Small intestine (tissue), 7 donors: Measurements from ENCODE around the gene GCNT1. TPM values are rescaled to one million over a fixed set of nuclear protein-coding genes. Genes with fewer than 3 reads are reported as not detected.

Source experiments
- DNase-seq, 2 donors: peaks; one replicate each; pipeline versions ENCODE4 v3.0.0 to v3.0.0-alpha.2; 2013
- FAIRE-seq: peaks from 2 replicates; lab custom pipeline; 2012; peaks lifted over from hg19 to GRCh38; lab: Jason Lieb, UNC
- H3K27ac ChIP-seq, 3 donors: one replicate each; pipeline ENCODE4 v1.5.1; 2013; ENCODE audit warnings: low read length in 2 of 3, mild to moderate bottlenecking in 2 of 3, control low read depth in 1 of 3, inconsistent platforms in 1 of 3, low read depth in 1 of 3, moderate library complexity in 1 of 3
- H3K27me3 ChIP-seq, 3 donors: one replicate each; pipeline ENCODE4 v1.6.1; 2013; ENCODE audit warnings: low read length in 3 of 3, inconsistent platforms in 1 of 3; ENCODE audit not compliant: control insufficient read depth in 3 of 3, insufficient read depth in 3 of 3
- H3K36me3 ChIP-seq, 3 donors: one replicate each; pipeline ENCODE4 v1.6.1; 2013; ENCODE audit warnings: low read length in 3 of 3, inconsistent platforms in 1 of 3, low read depth in 1 of 3, mild to moderate bottlenecking in 1 of 3, moderate library complexity in 1 of 3; ENCODE audit not compliant: control insufficient read depth in 3 of 3, insufficient read depth in 2 of 3
- H3K4me1 ChIP-seq, 3 donors: one replicate each; pipeline ENCODE4 v1.6.1; 2013; ENCODE audit warnings: low read length in 2 of 3, inconsistent platforms in 1 of 3, low read depth in 1 of 3, mild to moderate bottlenecking in 1 of 3, moderate library complexity in 1 of 3; ENCODE audit not compliant: control insufficient read depth in 3 of 3, insufficient read depth in 2 of 3
- H3K4me3 ChIP-seq, 3 donors: one replicate each; pipeline ENCODE4 v1.5.1; 2013; ENCODE audit warnings: low read length in 3 of 3, control low read depth in 1 of 3, inconsistent platforms in 1 of 3, low read depth in 1 of 3, mild to moderate bottlenecking in 1 of 3, moderate library complexity in 1 of 3
- H3K9me3 ChIP-seq, 2 donors: one replicate each; pipeline ENCODE4 v1.6.1; 2013; ENCODE audit warnings: low read depth in 1 of 2, low read length in 1 of 2; ENCODE audit not compliant: control insufficient read depth in 2 of 2, insufficient read depth in 1 of 2
- WGBS, 3 donors: extraction: QIAGEN DNeasy Blood & Tissue Kit; methylation state at CpG; one replicate each; pipeline ENCODE4 v1.1.7; 2013; 5-methylcytosine and 5-hydroxymethylcytosine counted together
- polyA plus RNA-seq, 4 donors: library from polyadenylated mRNA; stranded (reverse) in 3 of 4; unstranded in 1 of 4; fragments of 200-250 nt in 3 of 4; fragments of 120-200 nt in 1 of 4; gene quantifications; one replicate each; pipeline versions ENCODE4 v1.2.1 to v1.2.3, GENCODE V29; 2013
- donor health status: healthy with polysubstance abuse.
- donor health status: control.
- donor health status: control.
- donor health status: Bipolar disorder and iron deficiency.
- donor health status: healthy.

GCNT1 gene
- polyA plus RNA-seq, 4 donors: 7.0 to 170 (median 31.5) TPM

GRCh38 chr9:76537150-76537646, 78.2 kb downstream of the GCNT1 start:
- no peak for DNase-seq
- H3K4me3 ChIP-seq: no peak overlapping the region
- H3K9me3 ChIP-seq: no peaks in the 10 kb centered on the region
- FAIRE-seq: no peak
- no peaks in the 10 kb centered on the region for H3K27me3 ChIP-seq
- peaks cover 0 to 4% (median 2%) of the 10 kb centered on the region in 3 donors for H3K4me1 ChIP-seq
- no peak overlapping the region for H3K27ac ChIP-seq
- H3K36me3 ChIP-seq: no peaks in the 10 kb centered on the region
- WGBS, 3 donors: 15 to 47% (median 37%) methylated on average over 9 of the region's 9 CpGs

- Histone ChIP-seq H3K27ac (no peak overlapping the region), H3K4me1 (peaks cover 0 to 2% (median under 1%) of the 10 kb centered on the region in 3 donors), H3K27me3 (no peaks in the 10 kb centered on the region), H3K36me3 (no peaks in the 10 kb centered on the region), H3K9me3 (no peaks in the 10 kb centered on the region), H3K4me3 (no peak overlapping the region)
- FAIRE-seq (no peak), DNase-seq (peak in 1 of 2 donors; percentile 11)
- 36 to 60% (median 37%) methylated on average over 1 of the region's 1 CpG for WGBS, 3 donors
Measured at GRCh38 chr9:76539180-76539579, 80.2 kb downstream of the GCNT1 start.

- Histone ChIP-seq H3K27me3 (no peaks in the 10 kb centered on the region), H3K27ac (no peak overlapping the region), H3K9me3 (no peaks in the 10 kb centered on the region), H3K4me1 (no peaks in the 10 kb centered on the region), H3K4me3 (no peak overlapping the region), H3K36me3 (no peaks in the 10 kb centered on the region)
- DNase-seq (no peak), FAIRE-seq (no peak)
- WGBS, 3 donors: 86 to 93% (median 90%) methylated on average over 5 of the region's 5 CpGs
Measured at GRCh38 chr9:76542360-76542759, 83.4 kb downstream of the GCNT1 start.

- DNase-seq: peak; percentile 36 to 46
- Histone ChIP-seq H3K36me3 (peaks cover 0 to 2% (median 0%) of the 10 kb centered on the region in 3 donors), H3K27me3 (no peaks in the 10 kb centered on the region), H3K9me3 (no peaks in the 10 kb centered on the region), H3K27ac (no peak overlapping the region), H3K4me1 (peaks cover 0 to 1% (median 0%) of the 10 kb centered on the region in 3 donors), H3K4me3 (no peak overlapping the region)
- 53 to 67% (median 58%) methylated on average over 2 of the region's 2 CpGs for WGBS, 3 donors
- no peak for FAIRE-seq
Measured at GRCh38 chr9:76545191-76545590, 86.2 kb downstream of the GCNT1 start.

- Histone ChIP-seq H3K4me3 (no peak overlapping the region), H3K4me1 (peaks cover 0 to 14% (median 6%) of the 10 kb centered on the region in 3 donors), H3K27ac (no peak overlapping the region), H3K9me3 (peaks cover 0 to 4% of the 10 kb centered on the region in 2 donors), H3K27me3 (no peaks in the 10 kb centered on the region), H3K36me3 (peaks cover 0 to 2% (median 0%) of the 10 kb centered on the region in 3 donors)
- WGBS, 3 donors: 26 to 70% (median 45%) methylated on average over 1 of the region's 1 CpG
- DNase-seq (peak; percentile 48 to 69), FAIRE-seq (peak; percentile 57)
Measured at GRCh38 chr9:76552181-76552580, 93.2 kb downstream of the GCNT1 start.

GRCh38 chr9:76552751-76553455, 93.9 kb downstream of the GCNT1 start:
- Histone ChIP-seq H3K9me3 (peaks cover 0 to 4% of the 10 kb centered on the region in 2 donors), H3K27me3 (no peaks in the 10 kb centered on the region), H3K4me1 (peaks cover 0 to 14% (median 6%) of the 10 kb centered on the region in 3 donors), H3K36me3 (peaks cover 0 to 2% (median 0%) of the 10 kb centered on the region in 3 donors), H3K27ac (no peak overlapping the region), H3K4me3 (no peak overlapping the region)
- 86 to 89% (median 87%) methylated on average over 11 of the region's 11 CpGs for WGBS, 3 donors
- FAIRE-seq: no peak
- DNase-seq: no peak

- peaks cover 0 to 14% (median 6%) of the 10 kb centered on the region in 3 donors for H3K4me1 ChIP-seq
- H3K9me3 ChIP-seq: peaks cover 0 to 7% of the 10 kb centered on the region in 2 donors
- no peaks in the 10 kb centered on the region for H3K27me3 ChIP-seq
- peaks cover 0 to 2% (median 0%) of the 10 kb centered on the region in 3 donors for H3K36me3 ChIP-seq
- FAIRE-seq (no peak), DNase-seq (no peak)
- no peak overlapping the region for H3K4me3 ChIP-seq
- 68 to 88% (median 69%) methylated on average over 5 of the region's 5 CpGs for WGBS, 3 donors
- no peak overlapping the region for H3K27ac ChIP-seq
Measured at GRCh38 chr9:76553680-76554079, 94.7 kb downstream of the GCNT1 start.
